Osteocyte (in vitro differentiated cells): ENCODE measurements around the gene METTL21A. TPM values are rescaled to one million over a fixed set of nuclear protein-coding genes. Genes with fewer than 3 reads are reported as not detected.

Experiments
- DNase-seq: peaks from one replicate; pipeline ENCODE4 v3.0.0; 2021; ENCODE audit warnings: mixed read lengths; ENCODE audit not compliant: unreplicated experiment; ENCODE audit errors: extremely low spot score
- H3K27ac Mint-ChIP-seq: one replicate; pipeline ENCODE4 v1.8.0; 2021; ENCODE audit warnings: mild to moderate bottlenecking, mixed read lengths; ENCODE audit not compliant: unreplicated experiment
- H3K27me3 Mint-ChIP-seq: one replicate; pipeline ENCODE4 v1.8.0; 2021; ENCODE audit warnings: mixed read lengths; ENCODE audit not compliant: unreplicated experiment
- H3K36me3 Mint-ChIP-seq: one replicate; pipeline ENCODE4 v1.8.0; 2021; ENCODE audit warnings: mixed read lengths; ENCODE audit not compliant: unreplicated experiment
- H3K4me1 Mint-ChIP-seq: one replicate; pipeline ENCODE4 v1.8.0; 2021; ENCODE audit warnings: mixed read lengths; ENCODE audit not compliant: unreplicated experiment
- H3K4me3 Mint-ChIP-seq: one replicate; pipeline ENCODE4 v1.8.0; 2021; ENCODE audit warnings: mild to moderate bottlenecking, moderate library complexity, mixed read lengths; ENCODE audit not compliant: unreplicated experiment
- H3K9me3 Mint-ChIP-seq: one replicate; pipeline ENCODE4 v1.8.0; 2021; ENCODE audit warnings: mixed read lengths; ENCODE audit not compliant: unreplicated experiment
- CTCF ChIP-seq: fragments of 200-600 bp; sonication (generic); IDR thresholded peaks from 2 replicates; pipeline ENCODE4 v1.5.0; 2021; ENCODE audit warnings: antibody characterized with exemption, mild to moderate bottlenecking, moderate library complexity
- total RNA-seq: library from RNA; stranded (reverse); gene quantifications from 2 replicates; pipeline ENCODE4 v1.2.1, GENCODE V29; 2021

METTL21A gene
- total RNA-seq, 1 donor from 2014 or later: 18.7 TPM

- Mint-ChIP-seq H3K4me3 (no peak overlapping the region), H3K36me3 (peaks cover 50% of the 10 kb centered on the region), H3K4me1 (no peaks in the 10 kb centered on the region), H3K27me3 (no peaks in the 10 kb centered on the region), H3K27ac (peak overlapping the region; percentile 28), H3K9me3 (no peaks in the 10 kb centered on the region)
- DNase-seq: no peak
- no peak for TF ChIP-seq CTCF
Measured at GRCh38 chr2:207565736-207566500, 59.3 kb downstream of the METTL21A start.

Other genes starting within 250 kb of the METTL21A start
- 71.0 and 74.2 TPM in 2 replicates for gene CREB1, start 95.4 kb downstream of the METTL21A start, total RNA-seq
- gene CCNYL1, start 86.2 kb upstream of the METTL21A start, total RNA-seq: 16.0 and 16.8 TPM in 2 replicates
- gene FZD5, start 144.5 kb upstream of the METTL21A start, total RNA-seq: 1.8 and 2.1 TPM in 2 replicates